Measurements from ENCODE around the gene HDAC11.

- TF ChIP-seq POLR2A (IDR thresholded peaks at IDR 0.05) (no peak), CTCF (IDR thresholded peaks at IDR 0.05) (no peak)
Observed at GRCh38 chr3:13509816-13510192, 29.7 kb downstream of the HDAC11 start.
